ENCODE measurements around the gene FRMD6.
"Not testable (repeated sequence)": the region's sequence is repeated elsewhere in the genome, so short reads cannot be mapped to it uniquely, and the experiment has no call there.

GRCh38 chr14:51746823-51747222 is 95.1 kb downstream of the FRMD6 start:
- not testable (repeated sequence) for TF ChIP-seq CREB5 (CRISPR knock-in tag; IDR thresholded peaks at IDR 0.05; ENCODE audit: low read depth); BACH2 (CRISPR knock-in tag; IDR thresholded peaks at IDR 0.05; ENCODE audit: borderline replicate concordance); ZFP30 (CRISPR knock-in tag; IDR thresholded peaks at IDR 0.05); PPARA (CRISPR knock-in tag; IDR thresholded peaks at IDR 0.05; ENCODE audit: borderline replicate concordance); TSHZ2 (CRISPR knock-in tag; IDR thresholded peaks at IDR 0.05); CSRNP3 (CRISPR knock-in tag; IDR thresholded peaks at IDR 0.05)

Measured in SK-N-SH treated with all-trans-retinoic acid at 6 μM for 48 hours (cell line).